Measurements from ENCODE around the gene DYNLT2B.

GRCh38 chr3:196273655-196274054 lies 44.4 kb downstream of the DYNLT2B start:
- TF ChIP-seq CTCF (IDR thresholded peaks at IDR 0.05) (no peak), POLR2AphosphoS5 (IDR thresholded peaks at IDR 0.05; ENCODE audit: low read depth, low read length) (no peak), SIN3A (IDR thresholded peaks at IDR 0.05; ENCODE audit: borderline replicate concordance, insufficient read depth, low read depth, low read length) (no peak), REST (IDR thresholded peaks at IDR 0.05; ENCODE audit: insufficient read depth in 1 of 2, low read depth in 2 of 2, low read length in 1 of 2) (no peak)
